Gastroesophageal sphincter (tissue), 3 donors: ENCODE data around the gene SMIM22.

Experiments
- CTCF ChIP-seq, 4 experiments: fragments of 200-600 bp in 2 of 4; fragments of 450-650 bp in 2 of 4; sonication (generic) in 1 of 4; IDR thresholded peaks; one replicate each; pipeline ENCODE4 v1.5.1; 2017 to 2019; ENCODE audit warnings: antibody characterized with exemption in 4 of 4, mild to moderate bottlenecking in 2 of 4, moderate library complexity in 2 of 4
- EP300 ChIP-seq: sonication (generic); formaldehyde crosslinking; IDR thresholded peaks from one replicate; pipeline ENCODE4 v1.6.1; 2017; ENCODE audit warnings: antibody characterized with exemption, mild to moderate bottlenecking
- POLR2A ChIP-seq, 2 donors: fragments of 450-650 bp; IDR thresholded peaks; one replicate each; pipeline ENCODE4 v1.6.1; 2017; ENCODE audit warnings: antibody characterized with exemption in 2 of 2, mild to moderate bottlenecking in 2 of 2, moderate library complexity in 1 of 2
- POLR2AphosphoS5 ChIP-seq: sonication (generic); formaldehyde crosslinking; IDR thresholded peaks from one replicate; pipeline ENCODE4 v1.6.1; 2017; ENCODE audit warnings: antibody characterized with exemption

GRCh38 chr16:4763791-4764190, 31.4 kb upstream of the SMIM22 start:
- TF ChIP-seq CTCF (IDR thresholded peaks at IDR 0.05), result no peak
- TF ChIP-seq POLR2A (IDR thresholded peaks at IDR 0.05), result no peak
- no peak for TF ChIP-seq EP300
- no peak for TF ChIP-seq POLR2AphosphoS5
